ENCODE measurements around the gene KRT73. TPM values are rescaled to one million over a fixed set of nuclear protein-coding genes. Genes with fewer than 3 reads are reported as not detected.

KRT73 gene
- total RNA-seq, 4 donors from 2014 or later: not detected

- Histone ChIP-seq H3K9me3 (no peaks in the 10 kb centered on the region), H3K36me3 (no peaks in the 10 kb centered on the region), H3K4me3 (no peak overlapping the region), H3K27ac (no peak overlapping the region), H3K27me3 (peaks cover 10% of the 10 kb centered on the region), H3K4me1 (no peaks in the 10 kb centered on the region)
- ATAC-seq: no peak
- TF ChIP-seq CTCF (IDR thresholded peaks at IDR 0.05): no peak
- no peak for TF ChIP-seq EP300 (IDR thresholded peaks at IDR 0.05)
- no peak for TF ChIP-seq POLR2AphosphoS5 (IDR thresholded peaks at IDR 0.05)
- TF ChIP-seq POLR2A (IDR thresholded peaks at IDR 0.05): no peak
- 40% methylated on average over 1 of the region's 17 CpGs; no CpG with 5 or more reads in 1 of the 2 donors for WGBS, 2 donors (ENCODE audit: low coverage in 1 of 2)
These were observed 30.8 kb downstream of the KRT73 start for GRCh38 chr12:52587563-52587962.

GRCh38 chr12:52585946-52586345 is 32.4 kb downstream of the KRT73 start:
- Histone ChIP-seq H3K27ac (no peak overlapping the region), H3K36me3 (no peaks in the 10 kb centered on the region), H3K4me1 (no peaks in the 10 kb centered on the region), H3K27me3 (no peaks in the 10 kb centered on the region), H3K4me3 (no peak overlapping the region), H3K9me3 (no peaks in the 10 kb centered on the region)
- WGBS, 2 donors (ENCODE audit: low coverage in 1 of 2): 58% methylated on average over 8 of the region's 9 CpGs; no CpG with 5 or more reads in 1 of the 2 donors
- ATAC-seq: no peak
- TF ChIP-seq EP300 (IDR thresholded peaks at IDR 0.05): no peak
- TF ChIP-seq POLR2AphosphoS5 (IDR thresholded peaks at IDR 0.05): no peak
- TF ChIP-seq POLR2A (IDR thresholded peaks at IDR 0.05): no peak

GRCh38 chr12:52585066-52585465 is 33.3 kb downstream of the KRT73 start:
- no peaks in the 10 kb centered on the region for H3K27me3 ChIP-seq
- 80 to 86% methylated on average over 1 to 3 of the region's 3 CpGs for WGBS, 2 donors (ENCODE audit: low coverage in 1 of 2)
- TF ChIP-seq POLR2AphosphoS5 (IDR thresholded peaks at IDR 0.05) (no peak), EP300 (IDR thresholded peaks at IDR 0.05) (no peak), POLR2A (IDR thresholded peaks at IDR 0.05) (no peak), CTCF (IDR thresholded peaks at IDR 0.05) (no peak)
- no peaks in the 10 kb centered on the region for H3K9me3 ChIP-seq
- H3K27ac ChIP-seq: no peak overlapping the region
- no peak for ATAC-seq
- no peaks in the 10 kb centered on the region for H3K4me1 ChIP-seq
- H3K4me3 ChIP-seq: no peak overlapping the region
- H3K36me3 ChIP-seq: no peaks in the 10 kb centered on the region

GRCh38 chr12:52584156-52584682 is 34.1 kb downstream of the KRT73 start:
- no peak for TF ChIP-seq CTCF (IDR thresholded peaks at IDR 0.05)
- TF ChIP-seq POLR2AphosphoS5 (IDR thresholded peaks at IDR 0.05): no peak
- TF ChIP-seq EP300 (IDR thresholded peaks at IDR 0.05): no peak
- no peak for TF ChIP-seq POLR2A (IDR thresholded peaks at IDR 0.05)
- H3K4me3 ChIP-seq: no peak overlapping the region
- H3K27me3 ChIP-seq: no peaks in the 10 kb centered on the region
- ATAC-seq: no peak
- H3K9me3 ChIP-seq: no peaks in the 10 kb centered on the region
- H3K27ac ChIP-seq: no peak overlapping the region
- 80 to 85% methylated on average over 1 to 5 of the region's 9 CpGs for WGBS, 2 donors (ENCODE audit: low coverage in 1 of 2)
- H3K4me1 ChIP-seq: no peaks in the 10 kb centered on the region
- no peaks in the 10 kb centered on the region for H3K36me3 ChIP-seq

- ATAC-seq: peak; percentile 49
- WGBS, 2 donors (ENCODE audit: low coverage in 1 of 2): 15 to 27% methylated on average over 2 to 3 of the region's 7 CpGs
- Histone ChIP-seq H3K27ac (no peak overlapping the region), H3K36me3 (no peaks in the 10 kb centered on the region), H3K27me3 (no peaks in the 10 kb centered on the region), H3K9me3 (no peaks in the 10 kb centered on the region), H3K4me1 (no peaks in the 10 kb centered on the region), H3K4me3 (no peak overlapping the region)
- TF ChIP-seq POLR2AphosphoS5 (IDR thresholded peaks at IDR 0.05) (no peak), CTCF (IDR thresholded peaks at IDR 0.05) (peak; percentile 26 to 78 (median 69))
These were observed 35.3 kb downstream of the KRT73 start for GRCh38 chr12:52582971-52583456.
